Stimulated activated CD8-positive, alpha-beta memory T cell treated with anti-CD3 and anti-CD28 coated beads, Interleukin-15, amount 100 ng/mL, for 24 hours (primary cell): ENCODE results near the gene KCTD15.

ENCODE experiments used
- DNase-seq: peaks from one replicate; pipeline ENCODE4 v3.0.0-alpha.2; 2020; ENCODE audit warnings: low read depth

KCTD15 gene, protein sequence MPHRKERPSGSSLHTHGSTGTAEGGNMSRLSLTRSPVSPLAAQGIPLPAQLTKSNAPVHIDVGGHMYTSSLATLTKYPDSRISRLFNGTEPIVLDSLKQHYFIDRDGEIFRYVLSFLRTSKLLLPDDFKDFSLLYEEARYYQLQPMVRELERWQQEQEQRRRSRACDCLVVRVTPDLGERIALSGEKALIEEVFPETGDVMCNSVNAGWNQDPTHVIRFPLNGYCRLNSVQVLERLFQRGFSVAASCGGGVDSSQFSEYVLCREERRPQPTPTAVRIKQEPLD

DNA sequence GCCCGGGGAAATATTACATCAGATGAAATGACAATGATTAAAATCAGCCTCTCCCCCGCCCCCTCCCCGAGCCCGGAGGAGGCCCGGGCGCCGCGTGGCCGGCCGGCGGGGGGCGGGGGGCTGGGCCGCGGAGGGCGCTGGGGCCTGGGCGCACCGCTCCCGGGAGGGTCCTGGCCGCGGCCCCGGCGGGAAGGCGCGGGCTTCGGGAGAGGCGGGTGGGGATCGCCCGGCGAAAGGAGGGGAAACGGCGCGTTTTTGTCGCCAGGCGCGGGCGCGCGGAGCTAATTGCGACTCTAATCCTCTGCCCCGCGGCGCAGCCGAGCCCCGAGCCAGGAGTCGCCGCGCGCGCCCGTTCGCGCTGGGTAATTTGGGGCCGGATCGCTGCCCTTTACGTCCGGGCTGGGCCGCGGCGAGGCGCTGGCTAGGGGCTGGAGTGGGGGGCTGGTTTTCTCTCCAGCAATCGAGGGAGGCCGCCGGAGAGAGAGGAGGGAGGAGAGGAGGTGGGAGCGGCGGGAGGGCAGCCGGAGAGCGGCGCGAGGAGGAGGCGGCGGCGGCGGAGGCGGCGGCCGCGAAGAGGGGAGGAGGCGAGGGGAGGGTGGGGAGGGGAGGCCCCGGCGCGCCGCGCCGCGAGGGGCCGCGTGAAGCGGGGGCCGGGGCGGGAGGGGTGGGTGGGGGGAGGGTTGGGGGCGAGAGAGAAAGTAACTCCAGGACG lies at the start of gene KCTD15:
KCTD15 (plus strand) TSS at position 707 of the 712 bp plus-strand sequence. CDS start 3,585 bp downstream, outside the sequence.
- DNase-seq, result no peak

DNA sequence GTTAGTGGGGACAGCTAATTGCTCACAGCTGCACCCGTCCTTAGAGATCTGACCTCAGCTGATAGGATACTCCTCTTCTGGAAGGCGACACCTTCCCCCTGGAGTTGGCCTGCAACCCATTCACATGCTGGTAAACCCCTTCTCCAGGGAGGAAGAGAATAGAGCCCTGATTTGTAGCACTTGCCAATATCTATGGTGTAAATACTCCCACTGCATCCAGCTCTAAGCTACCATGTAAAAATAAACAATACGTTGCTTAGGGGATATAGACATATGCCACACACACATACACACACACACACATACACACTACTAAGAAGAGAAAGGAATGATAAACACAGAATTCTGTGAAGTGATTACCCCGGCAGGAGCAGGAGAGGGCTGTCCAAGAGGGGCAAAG lies 49.4 kb upstream of the KCTD15 start:
- DNase-seq, result no peak

DNA sequence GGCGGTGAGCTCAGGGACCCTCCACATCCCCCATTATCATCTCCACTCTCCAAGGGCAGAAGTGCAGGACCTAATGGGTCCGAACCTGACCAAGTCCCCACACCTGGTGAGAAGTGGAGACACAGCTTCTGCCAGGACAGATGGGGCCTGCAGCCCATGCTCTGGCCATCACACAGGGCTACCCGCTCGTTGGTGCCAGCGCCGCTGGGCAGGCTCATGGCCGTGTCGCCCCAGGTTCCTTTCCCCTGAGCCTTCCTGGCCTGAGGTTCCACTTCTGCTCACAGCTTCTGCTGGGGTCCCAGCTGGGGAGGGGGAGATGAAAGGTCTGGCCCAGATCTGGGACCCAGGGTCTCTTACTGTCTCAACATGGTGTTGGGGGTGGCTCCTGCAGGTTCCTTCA lies 48.4 kb upstream of the KCTD15 start:
- no peak for DNase-seq

DNA sequence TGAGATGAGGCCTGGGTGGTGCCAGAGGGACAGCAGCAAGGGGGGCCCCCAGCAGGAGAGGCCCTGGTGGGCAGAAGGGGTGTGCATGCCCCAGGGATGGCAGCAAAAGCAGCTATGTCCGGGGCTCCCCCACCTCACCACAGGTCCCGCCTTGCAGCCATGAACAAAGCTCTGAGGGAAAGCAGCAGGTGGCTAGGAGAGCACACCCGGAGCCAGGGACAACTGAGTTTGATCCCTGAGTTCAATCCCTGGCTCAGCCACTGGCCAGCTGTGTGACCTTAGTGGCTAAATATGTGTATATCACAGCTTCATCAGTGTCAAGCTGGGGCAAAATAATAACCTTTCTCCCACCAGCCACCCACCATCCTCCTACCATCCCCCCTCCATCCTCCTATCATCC lies 47.7 kb upstream of the KCTD15 start:
- no peak for DNase-seq

DNA sequence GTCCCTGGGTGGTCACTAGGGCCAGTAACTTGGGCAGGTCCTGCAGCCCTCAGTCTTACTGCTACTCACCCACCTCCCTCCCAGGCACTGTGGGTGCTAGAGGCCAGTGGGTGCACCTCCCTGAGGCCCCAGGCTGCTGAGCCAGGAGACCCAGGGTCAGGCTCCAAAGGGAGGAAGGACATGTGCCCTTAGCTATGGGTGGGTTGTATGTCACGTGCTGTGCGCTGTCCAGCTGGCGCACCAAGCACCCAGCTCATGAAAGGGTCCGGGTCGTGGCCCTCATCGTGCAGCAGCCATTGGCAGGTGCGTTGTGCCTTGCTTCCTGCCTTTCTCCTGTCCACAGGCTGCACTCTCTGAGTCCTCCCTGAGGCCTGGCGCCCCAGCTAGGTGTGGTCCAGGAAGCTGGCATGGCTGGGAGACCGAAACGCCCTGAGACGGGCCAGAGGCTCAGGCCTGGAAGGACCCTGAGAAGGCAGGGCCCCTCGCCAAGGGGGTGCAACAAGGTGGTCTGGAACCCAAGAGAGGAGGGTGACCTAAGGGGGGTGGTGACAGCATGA lies 47.0 kb upstream of the KCTD15 start:
- DNase-seq, result no peak

DNA sequence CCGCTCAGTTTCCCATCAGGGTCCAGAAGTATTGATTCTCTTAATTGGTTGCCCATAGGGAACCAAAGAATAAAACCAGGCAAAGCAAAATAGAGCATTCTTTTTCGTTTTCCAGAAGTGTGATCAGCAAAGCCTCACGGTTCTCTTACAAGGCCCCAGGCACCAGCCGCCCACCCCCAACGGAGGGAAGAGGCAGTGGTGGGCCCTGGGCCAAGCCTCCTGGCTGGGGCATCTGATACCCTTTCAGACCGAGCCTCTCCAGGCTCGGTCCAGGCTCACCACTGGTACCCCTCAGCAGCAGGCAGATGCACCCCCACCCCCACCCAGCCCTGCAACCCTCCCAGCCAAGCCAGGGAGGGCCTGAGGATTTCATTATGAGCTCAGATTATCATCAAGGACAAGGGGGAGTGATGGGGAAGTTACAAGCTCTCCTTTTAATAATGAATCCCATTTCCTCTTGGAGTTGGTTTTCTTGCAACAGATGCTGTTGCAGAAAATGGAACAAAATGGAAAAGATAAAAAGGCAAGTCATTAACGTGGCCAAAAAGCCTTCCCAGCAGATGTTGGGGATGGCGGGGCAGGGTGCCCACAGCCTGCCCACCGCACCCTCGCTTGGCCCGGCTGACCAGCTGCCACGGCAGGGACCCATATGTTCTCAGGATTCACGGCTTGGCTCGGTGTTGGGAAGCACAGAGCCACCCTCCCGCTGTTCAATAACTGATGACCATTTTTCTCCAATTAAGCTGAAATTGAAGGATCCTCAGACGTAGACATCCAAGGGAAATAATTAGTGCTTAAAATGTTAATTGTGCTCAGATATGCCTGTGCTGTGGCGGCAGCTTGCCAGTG lies 45.9 kb upstream of the KCTD15 start:
- DNase-seq, result no peak

DNA sequence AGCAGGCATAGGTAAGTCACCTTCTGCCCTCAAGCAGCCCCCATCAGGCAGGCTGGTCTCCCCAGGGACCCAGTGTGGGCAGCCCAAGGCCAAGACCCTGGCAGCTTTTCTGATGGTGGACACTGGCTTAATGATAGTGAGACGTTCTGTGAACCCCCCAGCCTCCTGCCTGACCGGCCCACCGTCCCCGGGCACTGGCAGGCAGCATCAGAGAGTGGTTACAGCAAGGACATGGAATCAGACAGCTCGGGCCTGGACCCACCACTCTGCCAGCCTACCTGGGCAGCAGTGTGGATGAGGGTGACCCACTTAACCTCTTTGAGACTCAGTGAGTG lies 45.3 kb upstream of the KCTD15 start:
- no peak for DNase-seq

DNA sequence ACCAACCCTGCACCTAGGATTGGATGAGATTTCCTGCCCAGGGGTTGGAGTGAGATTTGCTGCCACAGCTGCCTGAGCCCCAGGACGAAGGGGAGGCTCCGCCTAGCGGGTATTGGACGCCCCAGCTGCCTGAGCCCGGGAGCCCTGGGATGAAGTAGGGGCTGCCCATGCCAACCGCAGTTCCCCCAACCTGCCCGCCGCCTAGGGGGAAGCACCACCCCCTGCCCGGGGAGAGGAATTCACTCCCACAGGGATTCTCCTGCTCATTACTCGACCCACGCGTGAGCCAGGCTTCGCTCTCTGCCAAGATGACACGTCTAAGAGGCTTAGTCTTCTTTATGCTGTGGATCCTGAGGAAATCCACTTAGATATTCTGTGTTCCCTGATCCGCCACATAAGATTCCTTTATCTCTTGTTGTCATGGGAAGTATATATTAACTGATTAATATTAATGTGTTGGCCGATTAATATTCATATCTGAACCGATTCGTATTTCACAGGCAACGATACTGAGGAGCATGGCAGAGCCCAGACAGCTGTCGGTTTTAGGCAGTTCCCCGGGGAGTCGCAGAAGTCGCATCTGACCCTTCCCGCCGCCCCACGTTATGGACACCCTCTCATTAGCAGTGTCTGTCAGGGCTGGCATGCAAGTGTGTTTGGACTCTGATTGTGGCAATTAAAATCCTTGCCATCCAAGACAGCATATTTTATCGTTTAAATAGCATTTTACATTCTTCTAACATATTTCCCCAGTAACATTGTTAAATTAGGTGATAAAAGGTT lies 44.5 kb upstream of the KCTD15 start:
- DNase-seq, result no peak

DNA sequence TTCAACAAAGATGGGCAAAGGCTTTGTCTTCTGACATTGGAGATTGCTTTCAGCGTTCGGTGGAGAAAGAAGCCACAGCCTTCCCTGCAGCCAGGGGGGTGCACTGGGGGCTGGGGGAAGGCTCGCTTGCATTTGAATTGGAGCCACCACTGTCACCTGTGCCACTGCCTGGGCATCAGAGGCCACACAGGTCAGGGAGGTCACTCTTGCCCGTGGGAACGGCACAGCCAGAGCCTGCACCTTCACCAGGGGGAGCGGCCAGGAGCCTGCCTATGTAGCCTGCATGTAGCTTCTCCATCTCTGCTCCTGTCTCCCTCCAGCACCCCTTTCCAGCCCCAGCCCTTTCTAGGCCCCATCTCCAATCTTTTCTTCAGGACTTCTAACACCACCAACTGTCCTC lies 43.7 kb upstream of the KCTD15 start:
- DNase-seq, result no peak

DNA sequence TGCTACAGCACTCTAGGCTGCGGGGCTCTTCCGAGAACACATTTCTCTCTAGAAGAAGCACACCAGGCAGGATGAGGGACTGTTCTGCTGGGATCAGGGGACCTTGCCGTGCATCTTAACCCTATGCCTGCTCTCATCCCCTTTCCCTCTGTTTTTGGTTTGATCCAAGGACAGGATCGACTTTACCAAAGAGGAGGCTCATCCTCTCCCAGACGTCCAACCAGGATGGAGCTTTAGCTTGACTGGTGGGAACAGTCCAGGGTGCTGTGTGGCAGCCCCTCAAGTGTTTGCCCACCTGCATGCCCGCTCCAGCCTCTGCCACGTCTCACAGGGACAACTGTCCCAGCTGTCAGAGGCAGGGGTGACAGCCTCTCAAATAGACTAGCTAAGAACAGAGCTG lies 42.3 kb upstream of the KCTD15 start:
- DNase-seq, result no peak

DNA sequence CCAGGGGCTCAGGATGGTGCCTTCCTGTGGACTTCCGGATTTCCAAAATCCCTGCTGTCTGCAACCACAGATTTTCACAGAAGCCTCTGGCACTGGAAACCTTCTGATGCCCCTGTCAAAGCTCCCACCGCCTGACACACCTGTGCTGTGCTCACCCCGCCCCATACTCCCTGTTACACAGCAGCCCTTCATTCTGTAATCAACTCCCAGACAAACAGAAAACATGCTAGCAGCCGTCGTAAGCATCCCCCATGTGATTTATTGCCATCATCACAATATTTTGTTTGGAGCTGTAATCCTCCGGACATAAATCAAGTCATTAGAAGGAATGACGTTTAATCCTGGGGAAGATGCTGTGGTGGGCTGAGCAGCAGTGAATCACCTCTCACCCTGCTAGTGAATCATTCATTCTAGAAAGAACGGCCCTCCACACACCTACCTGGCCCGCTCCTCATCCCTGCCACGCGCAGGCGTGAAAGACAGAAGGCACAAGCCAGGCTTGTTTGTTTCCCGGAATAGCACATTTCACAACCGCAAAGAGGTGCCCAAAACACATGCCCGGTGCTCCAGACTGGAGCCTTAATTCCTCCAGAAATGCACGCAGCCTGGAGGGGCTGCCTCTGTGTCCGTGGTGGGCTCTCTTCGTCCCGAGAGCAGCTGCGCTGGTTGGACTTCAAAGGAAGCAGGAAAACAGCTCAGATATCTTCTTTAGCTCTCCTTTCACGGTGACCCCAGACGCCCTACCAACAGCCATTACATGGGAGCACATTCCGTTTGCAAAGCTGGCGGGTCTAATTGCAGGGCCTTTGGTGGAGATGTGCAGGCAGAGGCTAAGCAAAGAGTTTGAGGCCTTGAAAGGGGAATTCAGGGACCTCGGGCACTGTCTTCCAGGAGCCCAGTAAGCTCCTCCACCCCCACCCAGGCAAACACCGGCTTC lies 41.3 kb upstream of the KCTD15 start:
- DNase-seq, result no peak

DNA sequence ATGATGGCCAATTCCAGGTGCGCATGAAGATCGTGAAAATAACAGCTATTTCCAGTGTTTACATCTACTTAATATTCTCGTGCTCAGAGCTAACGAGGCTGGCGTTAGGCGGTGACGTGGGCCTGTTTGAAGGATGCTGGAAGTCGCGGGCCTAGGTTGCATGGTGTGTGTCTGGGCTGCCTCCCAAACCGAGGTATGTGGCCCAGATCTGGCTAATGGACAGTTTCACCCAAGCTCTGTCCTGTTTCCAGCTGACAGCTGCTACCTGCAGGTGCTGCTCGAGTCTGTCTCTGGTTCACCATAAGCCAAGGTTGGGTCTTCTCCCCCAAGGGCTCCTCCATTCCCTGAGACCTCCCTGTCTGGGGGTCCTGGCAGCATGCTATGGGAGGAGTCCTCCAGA lies 40.5 kb upstream of the KCTD15 start:
- DNase-seq, result no peak

DNA sequence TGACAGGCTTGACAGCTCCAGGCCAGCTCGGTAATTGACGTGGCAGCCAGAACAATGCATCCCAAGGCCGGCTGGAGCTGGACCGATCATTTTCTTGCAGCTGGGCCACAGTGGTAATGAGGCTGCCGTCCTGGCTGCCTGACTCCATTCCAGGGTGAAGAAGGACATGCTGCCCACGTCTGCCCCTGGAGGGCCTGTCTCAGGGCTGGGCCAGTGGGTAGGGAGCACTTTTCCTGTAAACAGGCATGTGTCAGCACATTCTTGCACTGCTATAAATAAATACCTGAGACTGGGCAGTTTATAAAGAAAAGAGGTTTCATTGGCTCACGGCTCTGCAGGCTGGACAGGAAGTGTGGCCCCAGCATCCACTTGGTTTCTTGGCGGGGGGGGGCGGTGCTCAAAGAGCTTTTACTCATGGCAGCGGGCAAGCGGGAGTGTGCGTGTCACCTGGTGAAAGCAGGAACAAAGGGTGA lies 38.1 kb upstream of the KCTD15 start:
- DNase-seq, result no peak

DNA sequence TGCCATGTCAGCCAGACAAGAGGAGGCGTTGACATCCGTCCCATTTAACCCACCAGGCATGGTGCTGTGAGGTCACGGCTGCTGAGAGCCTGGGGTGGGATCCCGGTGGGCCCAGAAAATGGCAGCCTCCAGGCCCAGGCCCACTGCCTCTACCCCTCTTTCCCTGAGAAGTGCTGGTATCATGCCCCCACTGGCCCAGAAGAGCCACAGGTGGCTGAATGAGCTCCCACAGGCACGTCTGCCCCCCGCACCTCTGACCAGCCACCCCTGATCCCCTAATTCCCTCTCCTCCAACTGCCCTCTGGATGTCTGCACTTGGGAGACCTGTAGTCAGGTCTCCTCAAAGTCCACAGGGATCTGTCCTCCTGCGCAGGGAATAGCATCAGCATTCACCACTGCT lies 37.3 kb upstream of the KCTD15 start:
- DNase-seq, result no peak

DNA sequence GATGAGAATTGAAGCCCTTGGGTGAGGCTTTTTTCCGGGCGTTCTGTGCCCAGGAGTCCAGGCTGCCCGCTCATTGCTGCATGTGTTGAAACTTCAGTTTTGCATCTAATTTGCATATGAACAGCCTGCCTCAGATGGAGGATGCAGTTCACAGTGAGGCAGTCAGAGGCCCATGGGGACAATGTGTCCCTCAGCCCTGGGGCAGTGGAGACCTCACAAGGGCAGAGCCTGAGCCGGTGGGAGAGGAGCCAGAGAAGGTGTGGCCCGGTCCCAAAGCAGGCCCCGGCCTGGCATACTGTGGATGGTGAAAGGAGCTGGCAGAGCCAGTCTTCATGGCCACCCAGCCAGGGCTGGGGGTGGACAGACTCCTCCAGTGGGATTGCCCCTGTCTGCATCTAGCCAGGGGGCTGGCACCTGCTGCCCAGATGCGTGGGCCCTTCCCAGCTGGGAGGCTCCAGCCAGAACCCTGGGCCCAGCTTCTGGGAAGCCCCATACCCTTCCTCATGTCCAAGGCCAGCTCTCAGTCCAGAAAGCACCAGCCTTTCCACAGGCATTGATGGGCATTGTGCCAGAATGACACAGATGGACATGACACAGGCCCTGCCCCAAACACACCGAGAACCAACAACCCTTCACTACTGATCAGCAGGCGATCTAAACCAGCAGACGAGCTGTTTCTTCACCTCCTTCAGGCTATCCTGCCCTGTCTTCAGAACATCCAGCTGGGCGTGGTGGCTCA lies 32.9 kb upstream of the KCTD15 start:
- DNase-seq, result no peak

DNA sequence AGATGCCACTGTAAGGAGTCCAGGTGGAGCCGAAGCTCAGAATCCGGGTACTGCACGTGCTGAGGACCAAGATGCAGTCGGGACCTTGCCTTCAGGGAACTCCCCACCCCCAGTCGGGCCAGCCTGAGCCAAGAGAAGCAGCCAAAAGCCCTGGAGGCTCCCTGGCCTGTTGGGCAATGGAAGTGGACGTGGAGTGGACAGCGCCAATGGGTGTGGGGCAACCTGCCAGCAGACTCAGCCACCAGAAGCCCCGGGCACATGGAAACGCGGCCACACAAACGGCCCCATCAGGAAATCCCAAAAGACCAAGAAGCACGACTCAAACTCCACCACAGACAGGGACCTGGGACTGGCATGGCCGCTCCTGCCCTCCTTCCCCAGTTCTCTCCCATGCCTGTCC lies 30.0 kb upstream of the KCTD15 start:
- no peak for DNase-seq

DNA sequence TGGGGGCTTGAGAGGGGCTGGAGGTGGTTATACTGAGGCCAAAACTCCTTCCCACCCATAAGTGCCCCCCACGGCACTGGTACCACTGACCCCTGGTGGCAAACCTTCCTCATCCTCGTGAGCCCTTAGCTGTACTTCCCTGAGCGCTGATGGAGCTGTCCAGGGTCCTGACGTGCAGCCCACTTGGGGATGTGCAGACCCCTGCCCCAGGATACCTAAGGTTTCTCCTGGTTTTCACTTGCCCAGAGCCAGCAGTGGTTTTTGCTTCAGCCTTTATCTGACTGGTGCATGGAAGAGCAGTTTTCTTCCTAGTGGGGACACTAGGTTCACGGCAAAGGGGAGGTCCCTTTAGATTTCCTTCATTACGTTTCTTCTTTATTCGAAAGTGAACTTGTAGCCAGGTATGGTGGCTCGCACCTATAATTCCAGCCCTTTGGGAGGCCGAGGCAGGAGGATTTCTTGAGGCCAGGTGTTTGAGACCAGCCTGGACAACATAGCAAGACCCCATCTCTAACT lies 28.7 kb upstream of the KCTD15 start:
- DNase-seq, result no peak

DNA sequence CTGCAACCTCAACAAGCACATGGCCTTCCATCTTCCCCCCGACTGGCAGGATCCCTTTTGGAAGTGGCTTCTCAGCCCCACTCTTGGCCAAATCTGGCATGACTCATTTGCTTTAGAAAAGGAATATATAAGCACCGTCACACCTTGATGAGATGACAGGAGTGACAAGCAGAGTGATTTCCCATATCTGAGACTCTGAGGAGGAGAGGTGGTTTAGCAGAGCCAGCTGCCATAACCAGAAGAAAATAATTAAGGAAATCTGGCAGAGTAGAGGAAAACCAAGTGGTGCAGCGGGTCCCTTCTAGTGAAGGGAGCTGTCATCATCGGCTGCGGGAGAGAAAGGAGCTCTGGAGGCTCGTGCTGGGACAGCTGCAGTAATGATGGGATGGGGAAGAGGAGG lies 27.5 kb upstream of the KCTD15 start:
- no peak for DNase-seq

DNA sequence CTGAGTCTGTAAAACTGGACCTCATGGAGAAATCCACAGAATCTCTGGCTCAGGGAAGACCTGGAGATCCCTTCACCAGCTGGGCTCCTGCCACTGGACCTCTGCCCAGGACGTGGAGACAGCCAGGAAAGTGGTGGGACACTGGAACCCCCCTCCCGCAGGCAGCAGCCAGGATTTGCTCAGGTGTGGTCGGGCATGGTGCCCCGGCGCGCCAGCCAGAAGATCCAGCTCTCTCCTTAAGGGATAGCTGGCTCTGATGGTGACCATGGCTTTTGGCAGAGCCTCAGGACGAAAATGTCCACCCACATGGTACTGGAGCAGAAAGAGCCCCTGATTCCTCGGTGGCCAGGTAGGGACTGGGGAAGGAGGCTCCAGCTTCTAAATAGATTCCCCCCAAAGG lies 26.6 kb upstream of the KCTD15 start:
- DNase-seq, result no peak
